HK-2 (cell line): ENCODE data around the gene TTN.

Experiments
- DNase-seq: peaks from one replicate; pipeline ENCODE4 v3.0.0-alpha.2; 2018; ENCODE audit not compliant: unreplicated experiment

TTN gene

GRCh38 chr2:178807227-178808008, at the start of gene TTN:
Gene TTN (minus strand): TSS chr2:178807423. CDS start chr2:178804642, 2,781 bp downstream.
- DNase-seq = no peak

- DNase-seq = no peak
Observed at GRCh38 chr2:178855151-178855550, 47.9 kb upstream of the TTN start.

GRCh38 chr2:178848335-178848734, 41.1 kb upstream of the TTN start:
- no peak for DNase-seq

- no peak for DNase-seq
Observed at GRCh38 chr2:178846458-178846802, 39.2 kb upstream of the TTN start.

- no peak for DNase-seq
Observed at GRCh38 chr2:178845566-178846457, 38.6 kb upstream of the TTN start.

GRCh38 chr2:178844701-178845100, 37.5 kb upstream of the TTN start:
- DNase-seq = no peak

GRCh38 chr2:178844269-178844668, 37.0 kb upstream of the TTN start:
- no peak for DNase-seq

GRCh38 chr2:178843697-178844096, 36.5 kb upstream of the TTN start:
- no peak for DNase-seq

- DNase-seq = no peak
Observed at GRCh38 chr2:178836807-178837206, 29.6 kb upstream of the TTN start.

- no peak for DNase-seq
Observed at GRCh38 chr2:178834086-178834485, 26.9 kb upstream of the TTN start.

GRCh38 chr2:178833382-178833781, 26.2 kb upstream of the TTN start:
- DNase-seq = no peak

- DNase-seq = no peak
Observed at GRCh38 chr2:178830451-178830850, 23.2 kb upstream of the TTN start.

- DNase-seq = no peak
Observed at GRCh38 chr2:178829981-178830380, 22.8 kb upstream of the TTN start.

- no peak for DNase-seq
Observed at GRCh38 chr2:178829299-178829960, 22.2 kb upstream of the TTN start.

GRCh38 chr2:178828486-178828881, 21.3 kb upstream of the TTN start:
- no peak for DNase-seq

GRCh38 chr2:178827739-178828485, 20.7 kb upstream of the TTN start:
- DNase-seq = no peak

GRCh38 chr2:178827111-178827510, 19.9 kb upstream of the TTN start:
- DNase-seq = no peak

GRCh38 chr2:178825183-178825582, 18.0 kb upstream of the TTN start:
- no peak for DNase-seq

- no peak for DNase-seq
Observed at GRCh38 chr2:178824181-178824580, 17.0 kb upstream of the TTN start.

GRCh38 chr2:178819992-178820391, 12.8 kb upstream of the TTN start:
- DNase-seq = no peak

GRCh38 chr2:178819147-178819875, 12.1 kb upstream of the TTN start:
- no peak for DNase-seq
